CD4-positive, alpha-beta T cell treated with Interleukin-2 at 100 ng/mL for 4 hours (primary cell): ENCODE data around the gene NEO1.

Source experiments
- DNase-seq: peaks from one replicate; pipeline ENCODE4 v3.0.0-alpha.2; 2020; ENCODE audit warnings: low spot score

The NEO1 gene

GRCh38 chr15:73330206-73331051 is 278.2 kb downstream of the NEO1 start:
- no peak for DNase-seq

DNA sequence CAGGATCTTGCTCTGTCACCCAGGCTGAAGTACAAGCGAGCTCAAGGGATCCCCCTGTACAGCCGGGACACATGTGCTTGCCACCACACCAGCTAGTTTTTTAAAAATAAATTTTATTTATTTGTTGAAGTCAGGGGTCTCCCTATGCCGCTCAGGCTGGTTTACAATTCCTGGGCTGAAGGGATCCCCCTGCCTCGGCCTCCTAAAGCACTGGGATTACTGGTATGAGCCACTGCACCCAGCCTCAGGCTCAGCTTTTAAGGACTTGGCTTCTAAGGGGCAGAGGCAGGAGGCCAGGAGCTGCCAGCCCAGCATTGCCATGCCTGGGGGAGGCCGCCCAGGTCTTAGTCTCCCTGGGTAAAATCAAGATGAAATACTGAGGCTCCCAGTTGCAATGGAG is 279.2 kb downstream of the NEO1 start:
- DNase-seq = no peak

GRCh38 chr15:73331991-73332925 is 280.0 kb downstream of the NEO1 start:
- DNase-seq = no peak

GRCh38 chr15:73333001-73333400 is 280.7 kb downstream of the NEO1 start:
- DNase-seq = no peak

DNA sequence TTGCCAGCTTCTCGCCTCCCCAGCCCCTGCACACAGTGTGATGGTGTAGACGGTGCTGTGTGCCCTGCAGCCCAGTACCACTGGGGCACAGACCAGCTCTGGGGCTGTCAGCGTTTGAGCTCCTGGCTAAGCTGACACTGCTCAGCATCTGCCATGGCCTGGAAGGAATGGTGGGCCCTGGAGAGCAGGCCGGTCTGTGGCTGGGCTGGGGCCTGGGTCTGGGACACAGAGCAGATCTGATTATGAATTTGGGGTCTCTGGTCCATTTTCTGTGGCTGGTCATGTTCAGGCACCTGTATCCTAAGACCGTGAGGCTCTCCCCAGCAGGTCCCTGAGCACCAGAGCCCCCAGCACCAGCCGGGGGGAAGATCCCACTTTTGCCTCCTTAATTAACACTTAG is 281.8 kb downstream of the NEO1 start:
- no peak for DNase-seq

GRCh38 chr15:73335026-73335425 is 282.8 kb downstream of the NEO1 start:
- no peak for DNase-seq

- no peak for DNase-seq
Measured at GRCh38 chr15:73335471-73335870, 283.2 kb downstream of the NEO1 start.

DNA sequence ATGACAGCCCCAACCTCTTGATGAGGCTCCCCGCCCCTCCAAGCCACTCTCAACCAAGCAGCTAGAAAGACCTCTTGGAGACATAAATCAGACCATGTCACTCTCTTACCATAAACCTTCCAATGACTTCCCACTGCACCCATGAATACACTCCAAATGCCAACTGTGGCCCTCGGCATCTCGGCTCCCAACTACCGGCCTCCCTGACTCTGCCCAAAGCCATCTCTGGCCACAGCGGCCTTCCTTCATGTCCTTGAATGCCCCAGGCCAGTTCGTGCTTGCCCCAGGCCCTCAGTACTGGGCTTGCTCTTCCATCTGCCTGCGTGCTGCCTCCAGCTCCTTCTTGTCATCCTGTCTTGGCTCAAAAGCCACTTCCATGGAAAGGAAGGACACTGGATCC is 284.5 kb downstream of the NEO1 start:
- DNase-seq = no peak

- no peak for DNase-seq
Measured at GRCh38 chr15:73337187-73337586, 284.9 kb downstream of the NEO1 start.

DNA sequence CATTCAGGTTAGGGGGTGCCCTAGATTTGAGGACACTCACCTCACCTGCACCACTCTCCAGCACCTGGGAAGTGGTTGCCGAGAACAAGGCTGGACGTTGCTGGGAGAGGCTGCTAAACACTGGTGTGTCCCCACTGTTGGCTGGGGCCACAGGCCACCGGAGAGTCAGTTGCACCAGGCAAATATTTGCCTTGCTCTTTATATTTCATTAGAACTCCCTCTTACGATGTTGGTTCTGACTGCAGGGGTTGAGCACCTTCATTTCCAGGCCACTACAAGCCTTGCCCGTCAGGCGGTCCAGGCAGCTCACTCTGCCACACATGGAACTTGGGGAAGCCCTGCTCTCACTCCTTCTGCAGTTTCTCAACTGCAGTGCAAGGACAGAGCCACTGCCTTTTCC is 285.8 kb downstream of the NEO1 start:
- no peak for DNase-seq

GRCh38 chr15:73338606-73339374 is 286.5 kb downstream of the NEO1 start:
- no peak for DNase-seq

DNA sequence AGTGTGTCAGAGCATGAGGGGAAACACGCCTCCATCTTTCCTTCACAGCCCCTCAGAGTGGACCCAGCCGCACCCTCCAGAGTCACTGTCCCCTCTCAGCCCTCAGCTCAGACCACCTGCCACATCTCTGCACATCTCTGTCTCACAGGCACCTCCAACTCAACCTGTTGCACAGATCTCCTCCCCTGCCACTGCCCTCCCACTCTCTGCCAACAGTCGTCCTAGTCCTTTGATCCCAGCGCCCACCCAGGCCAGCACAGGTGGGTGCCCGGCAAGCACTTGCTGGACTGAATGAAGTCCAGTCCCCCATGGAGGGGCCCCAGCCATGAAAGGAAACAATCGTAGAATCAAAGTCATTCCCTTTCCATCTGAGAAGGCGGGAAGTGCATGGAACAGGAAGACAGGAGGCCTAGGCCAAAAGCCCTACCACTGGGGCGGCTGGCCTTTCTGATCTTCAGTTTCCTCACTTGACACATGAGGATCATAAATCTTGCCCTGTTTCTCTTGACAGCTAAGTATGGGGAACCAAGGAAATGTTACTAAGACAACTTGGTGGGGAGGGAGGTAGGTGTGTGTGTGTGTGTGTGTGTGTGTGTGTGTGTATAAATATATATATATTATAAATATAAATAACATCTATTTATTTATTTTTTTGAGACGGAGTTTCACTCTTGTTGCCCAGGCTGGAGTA is 288.4 kb downstream of the NEO1 start:
- DNase-seq = no peak

GRCh38 chr15:73341886-73342600 is 289.8 kb downstream of the NEO1 start:
- no peak for DNase-seq

- DNase-seq = no peak
Measured at GRCh38 chr15:73344056-73344455, 291.8 kb downstream of the NEO1 start.

DNA sequence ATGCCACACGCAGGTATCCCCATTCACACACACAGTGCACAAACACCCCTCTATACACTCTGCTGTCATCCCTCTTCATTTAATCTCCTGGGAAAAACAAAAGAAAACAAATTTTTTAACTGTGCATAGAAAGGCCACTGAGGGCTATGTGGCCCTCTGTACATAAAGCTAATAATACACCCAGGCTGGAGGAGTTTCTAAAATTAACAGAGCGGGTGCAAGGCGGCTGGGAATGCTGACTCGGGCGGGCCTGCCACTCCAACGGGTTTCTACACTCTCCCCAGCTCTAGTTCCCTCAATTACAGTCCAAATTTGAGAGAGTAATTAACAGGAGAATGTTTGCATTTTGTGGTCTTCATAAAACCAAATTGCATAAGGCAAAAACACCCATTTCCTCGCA is 293.4 kb downstream of the NEO1 start:
- DNase-seq = no peak

GRCh38 chr15:73346735-73347312 is 294.6 kb downstream of the NEO1 start:
- peak; percentile 51 for DNase-seq

DNA sequence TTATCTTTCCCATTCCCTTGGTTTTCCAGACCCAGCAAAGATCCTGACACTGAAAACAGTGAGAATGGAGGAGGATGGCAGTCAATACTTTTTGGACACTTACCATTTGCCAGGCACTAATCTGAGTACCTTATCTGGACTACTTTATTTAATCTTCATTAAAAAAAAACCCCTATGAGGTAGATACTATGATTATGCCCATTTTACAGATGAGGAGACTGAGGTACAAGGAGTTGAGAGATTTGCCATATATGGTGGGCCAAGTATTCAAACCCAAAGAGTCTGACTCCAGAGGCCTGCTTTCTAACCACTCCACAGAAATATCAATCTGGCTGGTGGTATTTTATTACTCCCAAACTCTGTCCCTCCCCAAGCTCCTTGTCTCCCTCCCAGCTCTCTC is 296.9 kb downstream of the NEO1 start:
- DNase-seq = no peak

- DNase-seq = no peak
Measured at GRCh38 chr15:73352082-73352481, 299.8 kb downstream of the NEO1 start.

- DNase-seq = no peak
Measured at GRCh38 chr15:73353734-73354133, 301.5 kb downstream of the NEO1 start.

DNA sequence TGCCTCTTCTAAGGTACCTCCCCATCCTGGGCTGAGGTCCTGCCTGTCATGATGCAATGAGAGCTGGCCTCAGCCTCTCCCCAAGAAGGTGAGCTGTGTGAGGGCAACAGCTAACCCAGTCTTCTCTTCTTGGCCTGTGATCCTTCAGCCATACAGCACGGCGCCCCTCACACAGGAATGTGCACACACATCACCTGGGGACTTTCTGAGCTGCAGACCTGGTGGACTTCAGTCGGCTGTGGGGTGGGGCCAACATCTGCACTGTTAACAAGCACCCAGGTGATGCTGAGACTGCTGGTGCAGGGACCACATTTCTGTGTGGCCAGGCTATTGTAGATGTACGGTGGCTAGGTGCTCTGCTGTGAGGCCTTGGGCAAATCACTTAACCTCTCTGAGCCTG is 302.0 kb downstream of the NEO1 start:
- DNase-seq = no peak
